NB4 (cell line): ENCODE results near the gene CHEK1.

Source experiments
- CTCF ChIP-seq: IDR thresholded peaks from one replicate; pipeline ENCODE4 v1.5.1; 2012; ENCODE audit warnings: low read depth, low read length
- MAX ChIP-seq: IDR thresholded peaks from 2 replicates; pipeline ENCODE4 v1.6.1; 2011; ENCODE audit warnings: low read depth, low read length
- MYC ChIP-seq: IDR thresholded peaks from 2 replicates; pipeline ENCODE4 v1.6.1; 2011; ENCODE audit warnings: low read depth, low read length
- POLR2A ChIP-seq: IDR thresholded peaks from 2 replicates; pipeline ENCODE4 v1.6.1; 2011; ENCODE audit warnings: mild to moderate bottlenecking; ENCODE audit not compliant: insufficient read length; ENCODE audit errors: extremely low read depth

GRCh38 chr11:125594958-125595357 is 30.0 kb upstream of the CHEK1 start:
- no peak for TF ChIP-seq CTCF
- no peak for TF ChIP-seq POLR2A
- no peak for TF ChIP-seq MAX
- no peak for TF ChIP-seq MYC
